Measurements from ENCODE around the gene POLR1E.
A peak's percentile ranks its signal among the peaks of the same experiment; 100 is the strongest.

The POLR1E gene, protein sequence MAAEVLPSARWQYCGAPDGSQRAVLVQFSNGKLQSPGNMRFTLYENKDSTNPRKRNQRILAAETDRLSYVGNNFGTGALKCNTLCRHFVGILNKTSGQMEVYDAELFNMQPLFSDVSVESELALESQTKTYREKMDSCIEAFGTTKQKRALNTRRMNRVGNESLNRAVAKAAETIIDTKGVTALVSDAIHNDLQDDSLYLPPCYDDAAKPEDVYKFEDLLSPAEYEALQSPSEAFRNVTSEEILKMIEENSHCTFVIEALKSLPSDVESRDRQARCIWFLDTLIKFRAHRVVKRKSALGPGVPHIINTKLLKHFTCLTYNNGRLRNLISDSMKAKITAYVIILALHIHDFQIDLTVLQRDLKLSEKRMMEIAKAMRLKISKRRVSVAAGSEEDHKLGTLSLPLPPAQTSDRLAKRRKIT

DNA sequence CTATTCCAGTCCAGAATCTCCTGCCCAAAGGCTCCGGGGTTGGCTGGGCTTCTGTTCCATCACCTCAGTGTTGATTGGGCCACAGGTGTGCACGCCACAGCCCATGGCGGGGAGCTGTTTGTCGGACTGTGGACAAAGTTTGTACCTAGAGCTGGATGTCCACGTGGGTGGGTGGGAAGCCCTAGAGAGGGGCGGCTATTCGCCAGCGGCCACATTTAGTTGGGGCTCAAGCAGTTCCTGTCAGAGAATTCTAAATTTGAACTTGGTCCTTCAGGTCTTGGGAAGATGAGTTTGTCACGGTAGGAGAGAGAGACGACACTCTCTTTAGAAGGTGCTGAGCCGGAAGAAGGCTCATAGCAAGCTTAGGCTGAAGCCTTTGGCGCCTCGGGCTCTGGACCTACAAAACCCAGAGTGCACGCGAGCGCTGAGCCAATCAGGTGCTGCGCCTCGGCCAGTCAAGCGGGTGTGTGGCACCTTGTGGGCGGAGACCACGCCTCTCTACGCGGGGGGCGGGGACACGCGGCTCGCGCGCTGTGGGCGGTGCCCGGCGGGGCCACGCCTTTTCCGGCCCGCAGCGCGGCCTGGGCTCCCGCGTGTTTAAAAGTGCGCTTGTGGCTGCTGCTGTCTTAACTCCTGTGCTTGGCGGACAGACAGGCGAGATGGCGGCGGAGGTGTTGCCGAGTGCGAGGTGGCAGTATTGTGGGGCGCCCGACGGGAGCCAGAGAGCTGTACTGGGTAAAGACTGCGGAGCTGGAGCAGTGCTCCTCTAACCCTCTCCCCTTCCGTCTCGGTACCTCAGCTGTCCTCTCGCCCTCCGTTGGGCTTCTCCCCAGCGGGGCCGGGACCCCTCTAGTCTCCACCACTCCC, at the start of gene POLR1E:
Gene POLR1E (plus strand): TSS at position 560 of the 867 bp plus-strand sequence. CDS start 100 bp downstream, at position 660.
- DNase-seq: peak; percentile 94

DNA sequence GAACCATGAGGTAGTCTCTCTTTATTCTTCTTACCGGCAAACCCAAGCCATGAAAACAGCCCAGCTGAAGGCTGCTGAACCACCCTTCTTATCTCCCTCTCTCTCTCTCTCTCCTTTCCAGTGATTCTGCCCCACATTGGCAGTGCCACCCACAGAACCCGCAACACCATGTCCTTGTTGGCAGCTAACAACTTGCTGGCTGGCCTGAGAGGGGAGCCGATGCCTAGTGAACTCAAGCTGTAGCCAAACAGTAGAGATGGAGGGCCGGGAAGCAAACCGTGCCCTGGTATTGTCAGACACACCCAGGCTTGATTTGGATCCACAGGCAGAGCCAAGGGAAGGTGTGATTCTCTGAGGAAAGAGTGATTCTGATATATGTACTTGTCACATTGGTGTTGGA, 49.2 kb upstream of the POLR1E start:
- DNase-seq: no peak

DNA sequence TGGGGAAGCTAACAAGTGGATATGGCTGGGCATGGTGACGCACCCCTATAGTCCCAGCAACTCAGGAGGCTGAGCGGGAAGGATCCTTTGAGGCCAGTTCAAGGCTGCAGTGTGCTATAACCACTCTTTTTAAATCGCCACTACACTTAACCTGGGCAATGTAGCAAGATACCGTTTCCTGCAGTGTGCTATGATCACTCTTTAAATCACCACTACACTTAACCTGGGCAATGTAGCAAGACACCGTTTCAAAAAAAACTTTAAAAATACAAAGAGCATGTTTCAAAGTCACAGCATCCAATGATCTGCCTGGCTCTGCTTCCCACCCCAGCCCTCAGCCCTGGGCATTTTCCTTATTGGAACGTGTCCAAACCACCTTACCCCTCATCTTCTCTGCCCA, 48.7 kb upstream of the POLR1E start:
- no peak for DNase-seq

DNA sequence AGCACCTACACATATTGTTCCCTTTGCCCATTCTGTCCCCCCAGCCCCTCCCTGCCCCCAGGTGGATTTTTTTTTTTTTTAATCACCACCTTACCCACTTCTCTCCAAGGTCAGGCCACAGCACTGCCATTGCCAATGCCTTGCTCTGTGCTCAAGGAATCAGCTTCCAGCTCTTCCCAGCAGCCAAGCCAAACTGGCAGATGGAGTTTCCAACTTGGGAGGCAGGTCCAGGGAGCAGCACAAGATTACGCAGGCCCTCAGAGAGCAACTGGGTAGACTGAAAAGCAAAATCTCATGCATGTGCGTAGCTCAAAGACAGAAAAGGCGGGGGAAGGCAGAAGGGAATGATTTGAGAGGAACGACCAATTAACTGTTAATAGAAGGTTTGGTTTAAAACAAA, 48.1 kb upstream of the POLR1E start:
- no peak for DNase-seq

GRCh38 chr9:37438359-37438758, 47.4 kb upstream of the POLR1E start:
- DNase-seq: no peak

DNA sequence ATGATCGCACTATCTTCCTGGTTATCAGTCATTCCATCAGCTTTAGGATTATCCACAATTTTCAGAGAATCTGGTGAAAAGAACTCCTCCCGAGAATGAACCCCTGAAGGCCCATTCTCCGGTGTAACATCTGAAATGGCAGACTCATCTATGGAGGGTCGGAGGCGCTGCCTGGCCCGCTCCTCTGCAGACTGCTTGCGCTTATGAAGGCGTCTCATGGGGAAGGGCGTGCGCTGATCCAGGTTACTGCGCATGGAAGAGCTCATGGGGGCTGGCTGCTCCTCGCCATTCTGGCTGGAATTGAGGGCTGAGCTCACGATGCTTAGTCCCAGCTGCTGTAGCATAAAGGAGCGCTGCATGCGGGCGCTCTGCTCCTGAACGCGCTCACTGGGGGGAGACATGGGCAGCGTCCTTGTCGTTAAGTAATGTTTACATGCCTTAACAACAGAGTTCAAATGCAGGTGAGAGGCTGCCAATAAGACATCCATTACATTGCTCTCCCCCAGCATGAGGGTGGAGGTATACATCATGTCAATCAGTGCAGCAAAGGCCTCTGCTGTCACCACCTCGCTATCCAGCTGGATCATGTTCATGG, 43.9 kb upstream of the POLR1E start:
- DNase-seq: no peak

GRCh38 chr9:37442556-37442955, 43.2 kb upstream of the POLR1E start:
- no peak for DNase-seq

DNA sequence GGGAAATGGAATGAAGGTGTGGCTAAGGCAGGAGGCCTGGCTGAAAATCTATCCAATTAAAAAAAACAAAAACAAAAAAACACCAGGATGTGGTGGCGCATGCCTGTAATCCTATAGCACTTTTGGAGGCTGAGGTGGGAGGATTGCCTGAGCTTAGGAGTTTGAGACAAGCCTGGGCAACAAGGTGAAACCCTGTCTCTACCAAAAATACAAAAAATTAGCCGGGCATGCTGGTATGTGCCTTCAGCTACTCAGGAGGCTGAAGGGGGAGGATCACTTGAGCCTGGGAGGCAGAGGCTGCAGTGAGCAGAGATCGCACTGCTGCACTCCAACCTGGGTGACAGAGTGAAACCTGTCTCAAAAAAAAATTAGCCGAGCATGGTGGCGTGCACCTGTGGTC, 42.2 kb upstream of the POLR1E start:
- no peak for DNase-seq

DNA sequence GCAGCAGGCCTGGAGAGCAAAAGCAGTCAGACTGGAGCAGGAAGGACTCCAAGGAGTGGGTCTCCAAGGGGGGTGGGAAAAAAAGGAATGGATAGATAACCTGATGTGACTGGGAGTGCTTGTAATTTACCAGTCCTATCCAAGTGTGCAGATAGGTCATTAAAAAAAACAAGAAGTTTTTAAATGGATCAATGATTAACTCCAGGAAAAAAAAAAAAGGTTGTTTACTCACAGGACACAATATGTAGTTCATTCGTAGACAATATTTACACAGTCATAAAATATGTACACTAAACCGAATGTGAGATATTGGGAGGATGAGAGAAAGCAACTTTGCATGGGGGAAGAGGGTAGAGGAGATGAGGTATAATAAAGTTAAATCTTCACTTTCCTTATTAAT, 40.9 kb upstream of the POLR1E start:
- no peak for DNase-seq

DNA sequence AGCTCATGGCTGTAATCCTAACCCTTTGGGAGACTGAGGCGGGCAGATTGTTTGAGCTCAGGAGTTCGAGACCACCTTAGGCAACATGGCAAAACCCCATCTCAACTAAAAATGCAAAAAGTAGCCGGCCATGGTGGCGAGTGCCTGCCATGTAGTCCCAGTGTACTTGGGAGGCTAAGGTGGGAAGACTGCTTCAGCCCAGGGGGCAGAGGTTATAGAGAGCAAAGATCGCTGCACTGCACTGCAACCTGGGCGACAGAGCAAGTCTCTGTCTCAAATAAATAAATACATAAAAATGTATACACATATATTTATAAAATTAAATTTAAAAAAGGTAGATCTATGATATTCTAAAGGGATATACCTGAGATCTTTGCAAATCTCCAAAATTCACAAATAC, 39.9 kb upstream of the POLR1E start:
- no peak for DNase-seq

DNA sequence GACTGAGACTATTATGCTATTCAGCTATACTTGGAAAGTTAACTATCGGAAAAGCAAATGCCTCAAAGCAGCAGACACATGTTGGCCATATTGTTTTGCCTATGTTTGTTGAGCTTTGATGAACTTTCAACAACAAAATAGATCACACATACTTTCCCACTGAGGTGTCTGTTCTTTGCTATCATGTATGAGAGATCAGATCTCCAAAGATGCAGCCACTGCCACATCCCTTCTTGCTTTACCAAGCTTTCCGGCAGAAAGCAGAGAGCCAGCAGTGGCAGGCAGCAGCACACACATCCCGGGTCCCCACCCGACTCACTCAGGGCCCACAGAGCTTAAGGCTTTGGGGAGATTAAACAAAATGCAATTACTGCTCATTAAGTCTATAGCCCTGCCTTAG, 39.3 kb upstream of the POLR1E start:
- no peak for DNase-seq

GRCh38 chr9:37447111-37447510, 38.6 kb upstream of the POLR1E start:
- no peak for DNase-seq

DNA sequence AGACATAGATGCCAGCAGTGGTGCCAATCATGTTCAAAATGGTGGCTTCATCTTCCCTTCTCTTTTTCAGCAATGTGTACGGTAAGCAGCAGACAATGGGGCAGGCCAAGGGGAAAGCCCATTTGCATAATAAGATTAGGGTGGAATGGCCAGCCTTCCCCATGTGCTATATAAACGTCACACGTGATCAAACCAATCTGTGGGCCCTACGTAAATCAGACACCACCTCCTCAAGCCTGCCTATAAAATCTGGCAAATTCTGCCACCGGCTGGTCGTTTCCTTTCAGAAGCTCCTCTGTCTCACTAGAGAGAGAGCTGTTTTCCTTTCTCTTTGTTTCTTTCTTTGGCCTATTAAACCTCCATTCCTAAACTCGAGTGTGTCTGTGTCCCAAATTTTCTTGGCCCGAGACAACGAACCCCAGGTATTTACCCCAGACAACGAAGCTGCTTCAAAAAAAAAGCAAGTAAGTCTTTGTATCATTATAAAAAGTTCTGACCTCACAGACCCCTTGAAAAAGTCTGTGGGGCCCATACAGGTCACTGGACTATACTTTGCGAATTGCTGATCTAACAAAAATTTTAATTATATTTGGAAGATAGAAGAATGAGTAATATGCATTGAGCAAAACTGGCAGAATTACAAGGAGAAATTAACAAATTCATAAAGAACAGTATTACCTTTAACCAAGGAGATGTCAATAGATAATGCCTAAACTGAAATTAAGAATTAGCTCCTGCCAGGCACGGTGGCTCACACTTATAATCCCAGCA, 35.7 kb upstream of the POLR1E start:
- peak; percentile 45 for DNase-seq

- no peak for DNase-seq
Measured at GRCh38 chr9:37451628-37452027, 34.1 kb upstream of the POLR1E start.

- DNase-seq: no peak
Measured at GRCh38 chr9:37452611-37453010, 33.1 kb upstream of the POLR1E start.

- no peak for DNase-seq
Measured at GRCh38 chr9:37453827-37454226, 31.9 kb upstream of the POLR1E start.

DNA sequence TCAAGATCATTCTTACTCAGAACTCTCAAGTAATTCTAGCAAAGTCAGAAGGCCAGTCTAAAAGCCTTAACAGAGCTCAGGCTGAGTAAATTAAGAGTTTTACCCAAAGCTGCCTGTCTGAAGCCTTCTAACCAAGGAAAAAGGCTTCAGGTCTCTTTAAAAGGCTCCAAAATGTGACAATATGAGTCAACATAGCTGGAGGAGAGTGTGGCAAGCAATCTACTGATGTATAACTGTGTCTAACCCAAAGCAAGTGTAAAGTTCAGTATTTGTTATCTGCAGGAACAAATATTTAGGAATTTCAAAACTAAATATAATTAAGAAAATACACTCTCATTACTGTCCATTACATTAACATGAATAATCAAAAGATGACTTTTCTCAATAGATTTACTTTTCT, 31.5 kb upstream of the POLR1E start:
- DNase-seq: no peak

GRCh38 chr9:37455884-37456647, 29.7 kb upstream of the POLR1E start:
- DNase-seq: no peak

GRCh38 chr9:37456817-37457216, 28.9 kb upstream of the POLR1E start:
- no peak for DNase-seq

DNA sequence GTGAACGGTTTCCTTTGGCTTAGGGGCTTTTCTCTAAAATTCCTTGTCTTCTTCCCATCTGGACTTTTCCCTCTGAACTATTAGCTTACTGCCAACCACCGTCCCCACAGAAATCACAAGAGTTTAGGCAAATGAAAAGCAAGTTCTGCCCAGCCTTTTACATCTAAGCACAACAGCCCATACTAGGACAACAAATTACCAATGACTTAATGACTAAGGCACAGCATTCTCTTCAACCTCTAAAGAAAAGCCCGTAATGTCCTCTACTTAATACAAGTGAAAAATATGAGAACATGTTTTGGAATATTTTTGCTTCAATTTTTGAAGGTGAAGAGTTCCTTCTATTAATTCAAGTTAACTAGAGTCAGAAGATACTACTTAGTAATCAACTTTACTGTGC, 21.7 kb upstream of the POLR1E start:
- DNase-seq: no peak

GRCh38 chr9:37464426-37465248, 21.1 kb upstream of the POLR1E start:
- DNase-seq: peak; percentile 92

All from retina (tissue), 1 donor.